Panc1 (cell line): Measurements from ENCODE around the gene MYB. TPM values are rescaled to one million over a fixed set of nuclear protein-coding genes. Genes with fewer than 3 reads are reported as not detected.

Experiments used
- ATAC-seq: fragments of 200-7000 bp; cut with Tn5 transposase; 2 replicates; pipeline ENCODE4 v1.9.1; 2020; ENCODE audit warnings: mild to moderate bottlenecking, moderate library complexity
- BruUV-seq: library from RNA; stranded (reverse); fragments of 400-500 nt; replicated peaks from 2 replicates; lab custom pipeline; 2021; lab: Mats Ljungman, UMichigan
- CTCF ChIA-PET: fragments of 300-600 bp; sonication (Branson Sonifier 250); formaldehyde crosslinking; loops from one replicate; lab custom pipeline; 2022; ENCODE audit warnings: antibody characterized with exemption; lab: Charles Lee
- POLR2A ChIA-PET: fragments of 300-600 bp; sonication (Branson Sonifier 250); formaldehyde crosslinking; loops from one replicate; lab custom pipeline; 2022; ENCODE audit warnings: antibody characterized with exemption; lab: Charles Lee
- DNase-seq: peaks from one replicate; pipeline ENCODE4 v3.0.0-alpha.2; 2010; ENCODE audit warnings: low read depth, low spot score
- H3K27ac ChIP-seq: 2 replicates; pipeline ENCODE4 v1.5.1; 2011; ENCODE audit warnings: mild to moderate bottlenecking, low read length, inconsistent platforms
- H3K27me3 ChIP-seq: fragments of 200-500 bp; sonication (Bioruptor generic); 2 replicates; pipeline ENCODE4 v1.6.0; 2014; ENCODE audit warnings: low read length, inconsistent platforms; ENCODE audit not compliant: control insufficient read depth, insufficient read depth
- H3K36me3 ChIP-seq: fragments of 200-500 bp; sonication (Bioruptor generic); 2 replicates; pipeline ENCODE4 v1.5.1; 2014; ENCODE audit warnings: inconsistent platforms, mild to moderate bottlenecking, low read length, moderate library complexity; ENCODE audit not compliant: control insufficient read depth, insufficient read depth
- H3K4me1 ChIP-seq: 2 replicates; pipeline ENCODE4 v1.5.1; 2011; ENCODE audit warnings: inconsistent platforms, mild to moderate bottlenecking, low read length, moderate library complexity; ENCODE audit not compliant: control insufficient read depth, insufficient read depth
- H3K4me3 ChIP-seq, 2 experiments: 2 replicates each; pipeline ENCODE4 v1.5.1; 2011 to 2012; ENCODE audit warnings: low read depth in 2 of 2, low read length in 2 of 2, mild to moderate bottlenecking in 2 of 2, inconsistent platforms in 1 of 2, moderate library complexity in 1 of 2
- H3K9me3 ChIP-seq: fragments of 200-500 bp; sonication (Bioruptor generic); 2 replicates; pipeline ENCODE4 v1.5.1; 2014; ENCODE audit warnings: low read depth, mild to moderate bottlenecking, inconsistent platforms, low read length, moderate library complexity; ENCODE audit not compliant: control insufficient read depth, insufficient read depth
- POLR2AphosphoS5 ChIP-seq: IDR thresholded peaks from 2 replicates; pipeline ENCODE4 v1.6.1; 2012; ENCODE audit warnings: mild to moderate bottlenecking, low read depth, low read length, moderate library complexity
- SIN3A ChIP-seq: IDR thresholded peaks from 2 replicates; pipeline ENCODE4 v1.6.1; 2012; ENCODE audit warnings: low read depth, mild to moderate bottlenecking, low read length, moderate library complexity, borderline replicate concordance; ENCODE audit not compliant: insufficient read depth
- TCF7L2 ChIP-seq: IDR thresholded peaks from 2 replicates; pipeline ENCODE4 v1.6.1; 2011; ENCODE audit warnings: mild to moderate bottlenecking, low read depth, low read length, inconsistent platforms
- in situ Hi-C: cut with HindIII; loops from 2 replicates; pipeline ENCODE4 v1.10.0; 2016; ENCODE audit warnings: low sequenced_read_pairs, low pct_unique_long_range_greater_than_20kb
- intact Hi-C: fragments of 100-400 bp; cut with micrococcal nuclease; formaldehyde crosslinking; loops from one replicate; pipeline ENCODE4 v1.10.0; 2022; ENCODE audit not compliant: unreplicated experiment
- total RNA-seq: library from RNA; stranded (reverse); gene quantifications from one replicate; pipeline ENCODE4 v1.2.1, GENCODE V29; 2021; ENCODE audit not compliant: unreplicated experiment
- TF ChIP-seq, protein P1 (sequence below): fragments of 450-650 bp; IDR thresholded peaks from 2 replicates; pipeline ENCODE4 v1.5.1; 2017; ENCODE audit warnings: mild to moderate bottlenecking
- TF ChIP-seq, protein P2 (sequence below), 2 experiments: IDR thresholded peaks; 2 replicates each; pipeline ENCODE4 v1.6.1; 2011 to 2012; ENCODE audit warnings: low read depth in 2 of 2, control low read depth in 1 of 2, low read length in 1 of 2, mild to moderate bottlenecking in 1 of 2, moderate library complexity in 1 of 2; ENCODE audit not compliant: insufficient read depth in 1 of 2

Gene MYB
- total RNA-seq, 1 experiment from 2014 or later: 1.3 TPM

DNA sequence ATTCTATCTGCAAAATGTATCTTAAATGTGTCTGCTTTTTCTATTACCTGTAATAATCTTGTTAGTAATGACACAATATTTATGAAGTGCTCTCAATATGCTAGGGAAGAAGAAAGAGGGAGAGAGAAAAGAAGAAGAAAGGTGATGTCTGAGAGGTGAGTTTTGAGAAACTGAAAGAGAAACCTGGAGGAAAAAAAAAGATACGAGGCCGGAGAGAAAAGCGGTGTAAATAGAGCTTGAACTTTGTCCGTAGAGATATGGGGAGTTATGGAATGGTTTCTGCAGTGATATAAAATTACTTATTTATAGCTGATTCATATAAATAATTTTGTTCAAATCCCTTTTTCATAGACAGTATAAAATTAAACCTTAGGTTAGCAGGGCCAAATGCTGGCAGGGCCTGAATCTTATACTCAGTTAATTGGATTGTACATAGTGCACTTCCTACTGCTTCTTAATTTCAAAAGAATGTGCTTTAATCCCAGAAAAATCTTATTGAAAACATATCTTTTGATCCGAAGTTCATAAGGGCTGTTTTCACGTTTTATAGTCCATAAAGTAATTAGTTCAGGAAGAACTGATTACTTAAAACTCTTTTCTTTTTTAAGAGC lies 43.0 kb downstream of the MYB start:
- H3K27ac ChIP-seq: no peak overlapping the region
- intact Hi-C loops (no loop called here), in situ Hi-C loops (no loop called here)
- ATAC-seq (no peak), DNase-seq (no peak)
- H3K27me3 ChIP-seq: peaks cover 4% of the 10 kb centered on the region; the same call in 1 of the 2 replicates
- H3K4me3 ChIP-seq: no peak overlapping the region
- TF ChIP-seq SIN3A (no peak), TCF7L2 (no peak), POLR2AphosphoS5 (no peak)
- TF ChIP-seq, protein P1, sequence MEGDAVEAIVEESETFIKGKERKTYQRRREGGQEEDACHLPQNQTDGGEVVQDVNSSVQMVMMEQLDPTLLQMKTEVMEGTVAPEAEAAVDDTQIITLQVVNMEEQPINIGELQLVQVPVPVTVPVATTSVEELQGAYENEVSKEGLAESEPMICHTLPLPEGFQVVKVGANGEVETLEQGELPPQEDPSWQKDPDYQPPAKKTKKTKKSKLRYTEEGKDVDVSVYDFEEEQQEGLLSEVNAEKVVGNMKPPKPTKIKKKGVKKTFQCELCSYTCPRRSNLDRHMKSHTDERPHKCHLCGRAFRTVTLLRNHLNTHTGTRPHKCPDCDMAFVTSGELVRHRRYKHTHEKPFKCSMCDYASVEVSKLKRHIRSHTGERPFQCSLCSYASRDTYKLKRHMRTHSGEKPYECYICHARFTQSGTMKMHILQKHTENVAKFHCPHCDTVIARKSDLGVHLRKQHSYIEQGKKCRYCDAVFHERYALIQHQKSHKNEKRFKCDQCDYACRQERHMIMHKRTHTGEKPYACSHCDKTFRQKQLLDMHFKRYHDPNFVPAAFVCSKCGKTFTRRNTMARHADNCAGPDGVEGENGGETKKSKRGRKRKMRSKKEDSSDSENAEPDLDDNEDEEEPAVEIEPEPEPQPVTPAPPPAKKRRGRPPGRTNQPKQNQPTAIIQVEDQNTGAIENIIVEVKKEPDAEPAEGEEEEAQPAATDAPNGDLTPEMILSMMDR: no peak
- TF ChIP-seq, protein P2, sequence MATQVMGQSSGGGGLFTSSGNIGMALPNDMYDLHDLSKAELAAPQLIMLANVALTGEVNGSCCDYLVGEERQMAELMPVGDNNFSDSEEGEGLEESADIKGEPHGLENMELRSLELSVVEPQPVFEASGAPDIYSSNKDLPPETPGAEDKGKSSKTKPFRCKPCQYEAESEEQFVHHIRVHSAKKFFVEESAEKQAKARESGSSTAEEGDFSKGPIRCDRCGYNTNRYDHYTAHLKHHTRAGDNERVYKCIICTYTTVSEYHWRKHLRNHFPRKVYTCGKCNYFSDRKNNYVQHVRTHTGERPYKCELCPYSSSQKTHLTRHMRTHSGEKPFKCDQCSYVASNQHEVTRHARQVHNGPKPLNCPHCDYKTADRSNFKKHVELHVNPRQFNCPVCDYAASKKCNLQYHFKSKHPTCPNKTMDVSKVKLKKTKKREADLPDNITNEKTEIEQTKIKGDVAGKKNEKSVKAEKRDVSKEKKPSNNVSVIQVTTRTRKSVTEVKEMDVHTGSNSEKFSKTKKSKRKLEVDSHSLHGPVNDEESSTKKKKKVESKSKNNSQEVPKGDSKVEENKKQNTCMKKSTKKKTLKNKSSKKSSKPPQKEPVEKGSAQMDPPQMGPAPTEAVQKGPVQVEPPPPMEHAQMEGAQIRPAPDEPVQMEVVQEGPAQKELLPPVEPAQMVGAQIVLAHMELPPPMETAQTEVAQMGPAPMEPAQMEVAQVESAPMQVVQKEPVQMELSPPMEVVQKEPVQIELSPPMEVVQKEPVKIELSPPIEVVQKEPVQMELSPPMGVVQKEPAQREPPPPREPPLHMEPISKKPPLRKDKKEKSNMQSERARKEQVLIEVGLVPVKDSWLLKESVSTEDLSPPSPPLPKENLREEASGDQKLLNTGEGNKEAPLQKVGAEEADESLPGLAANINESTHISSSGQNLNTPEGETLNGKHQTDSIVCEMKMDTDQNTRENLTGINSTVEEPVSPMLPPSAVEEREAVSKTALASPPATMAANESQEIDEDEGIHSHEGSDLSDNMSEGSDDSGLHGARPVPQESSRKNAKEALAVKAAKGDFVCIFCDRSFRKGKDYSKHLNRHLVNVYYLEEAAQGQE (IDR thresholded peaks at IDR 0.05; ENCODE audit: insufficient read depth in 1 of 2, low read depth in 2 of 2, low read length in 1 of 2): no peak
- CTCF ChIA-PET: no interaction called here
- no TSS peak for BruUV-seq
- POLR2A ChIA-PET: no interaction called here
- no peaks in the 10 kb centered on the region for H3K4me1 ChIP-seq
- no peaks in the 10 kb centered on the region for H3K9me3 ChIP-seq
- H3K36me3 ChIP-seq: no peaks in the 10 kb centered on the region

DNA sequence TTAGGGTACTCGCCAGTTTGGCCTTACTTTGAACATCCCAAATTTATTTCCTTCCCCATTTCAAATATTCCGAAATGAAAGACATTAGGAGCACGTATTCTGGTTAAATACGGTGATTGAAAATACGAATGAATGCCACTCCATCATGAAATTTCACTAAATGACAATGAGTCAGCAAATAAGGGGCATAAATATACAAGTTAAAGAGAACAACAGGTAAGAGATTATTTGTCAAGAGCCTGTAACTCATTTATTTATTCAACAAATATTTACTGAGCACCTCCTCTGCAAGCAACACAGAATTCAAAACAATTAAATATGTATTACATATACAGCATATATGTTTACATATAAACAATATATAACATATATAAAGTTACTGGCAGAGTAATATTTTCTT lies 44.8 kb downstream of the MYB start:
- BruUV-seq: no TSS peak
- TF ChIP-seq, protein P2 (IDR thresholded peaks at IDR 0.05; ENCODE audit: insufficient read depth in 1 of 2, low read depth in 2 of 2, low read length in 1 of 2): no peak
- TF ChIP-seq, protein P1: no peak
- TF ChIP-seq POLR2AphosphoS5 (no peak), TCF7L2 (no peak), SIN3A (no peak)
- Histone ChIP-seq H3K9me3 (no peaks in the 10 kb centered on the region), H3K36me3 (no peaks in the 10 kb centered on the region), H3K27ac (no peak overlapping the region), H3K4me1 (no peaks in the 10 kb centered on the region), H3K4me3 (no peak overlapping the region), H3K27me3 (peaks cover 4% of the 10 kb centered on the region; the same call in 1 of the 2 replicates)
- ChIA-PET CTCF (no interaction called here), POLR2A (no interaction called here)
- DNase-seq: no peak
- ATAC-seq: no peak
- in situ Hi-C loops: no loop called here
- intact Hi-C loops: no loop called here
